ENCODE measurements around the gene RPE65.
"Not testable (repeated sequence)": the region's sequence is repeated elsewhere in the genome, so short reads cannot be mapped to it uniquely, and the experiment has no call there.

RPE65 gene

GRCh38 chr1:68453060-68453670 is 3.4 kb upstream of the RPE65 start:
- DNase-seq (ENCODE audit: low spot score): no peak

GRCh38 chr1:68448365-68448764 is 1.4 kb downstream of the RPE65 start:
- no peak for DNase-seq (ENCODE audit: low spot score)

GRCh38 chr1:68445709-68446108 is 4.0 kb downstream of the RPE65 start:
- no peak for DNase-seq (ENCODE audit: low spot score)

GRCh38 chr1:68442822-68443556 is 6.8 kb downstream of the RPE65 start:
- peak; percentile 26 for DNase-seq (ENCODE audit: low spot score)

- DNase-seq (ENCODE audit: low spot score): no peak
These were observed 7.7 kb downstream of the RPE65 start for GRCh38 chr1:68442006-68442405.

GRCh38 chr1:68438310-68438709 is 11.4 kb downstream of the RPE65 start:
- DNase-seq (ENCODE audit: low spot score): no peak

GRCh38 chr1:68433395-68433794 is 16.4 kb downstream of the RPE65 start:
- peak; percentile 22 for DNase-seq (ENCODE audit: low spot score)

- DNase-seq (ENCODE audit: low spot score): no peak
These were observed 18.7 kb downstream of the RPE65 start for GRCh38 chr1:68431076-68431475.

- no peak for DNase-seq (ENCODE audit: low spot score)
These were observed 20.4 kb downstream of the RPE65 start for GRCh38 chr1:68429233-68429808.

GRCh38 chr1:68426594-68426993 is 23.2 kb downstream of the RPE65 start:
- no peak for DNase-seq (ENCODE audit: low spot score)

- no peak for DNase-seq (ENCODE audit: low spot score)
These were observed 28.4 kb downstream of the RPE65 start for GRCh38 chr1:68421350-68421749.

GRCh38 chr1:68409426-68409825 is 40.3 kb downstream of the RPE65 start:
- no peak for DNase-seq (ENCODE audit: low spot score)

GRCh38 chr1:68401506-68401905 is 48.2 kb downstream of the RPE65 start:
- no peak for DNase-seq (ENCODE audit: low spot score)

- DNase-seq (ENCODE audit: low spot score): not testable (repeated sequence)
These were observed 54.2 kb downstream of the RPE65 start for GRCh38 chr1:68395575-68395974.

GRCh38 chr1:68392474-68392873 is 57.3 kb downstream of the RPE65 start:
- not testable (repeated sequence) for DNase-seq (ENCODE audit: low spot score)

- not testable (repeated sequence) for DNase-seq (ENCODE audit: low spot score)
These were observed 63.8 kb downstream of the RPE65 start for GRCh38 chr1:68385798-68386524.

GRCh38 chr1:68384872-68385411 is 64.8 kb downstream of the RPE65 start:
- DNase-seq (ENCODE audit: low spot score): no peak

- peak; percentile 61 for DNase-seq (ENCODE audit: low spot score)
These were observed 65.4 kb downstream of the RPE65 start for GRCh38 chr1:68384321-68384813.

- no peak for DNase-seq (ENCODE audit: low spot score)
These were observed 66.7 kb downstream of the RPE65 start for GRCh38 chr1:68383092-68383491.

GRCh38 chr1:68379085-68379478 is 70.7 kb downstream of the RPE65 start:
- DNase-seq (ENCODE audit: low spot score): no peak

All from Ammon's horn (tissue), 1 donor.